GM19193 (cell line): ENCODE results near the gene ABCA4.

ENCODE experiments used
- POLR2A ChIP-seq: IDR thresholded peaks from 4 replicates; pipeline ENCODE4 v1.6.1; 2011; ENCODE audit not compliant: insufficient read depth, insufficient read length; ENCODE audit errors: extremely low read depth

Gene ABCA4

DNA sequence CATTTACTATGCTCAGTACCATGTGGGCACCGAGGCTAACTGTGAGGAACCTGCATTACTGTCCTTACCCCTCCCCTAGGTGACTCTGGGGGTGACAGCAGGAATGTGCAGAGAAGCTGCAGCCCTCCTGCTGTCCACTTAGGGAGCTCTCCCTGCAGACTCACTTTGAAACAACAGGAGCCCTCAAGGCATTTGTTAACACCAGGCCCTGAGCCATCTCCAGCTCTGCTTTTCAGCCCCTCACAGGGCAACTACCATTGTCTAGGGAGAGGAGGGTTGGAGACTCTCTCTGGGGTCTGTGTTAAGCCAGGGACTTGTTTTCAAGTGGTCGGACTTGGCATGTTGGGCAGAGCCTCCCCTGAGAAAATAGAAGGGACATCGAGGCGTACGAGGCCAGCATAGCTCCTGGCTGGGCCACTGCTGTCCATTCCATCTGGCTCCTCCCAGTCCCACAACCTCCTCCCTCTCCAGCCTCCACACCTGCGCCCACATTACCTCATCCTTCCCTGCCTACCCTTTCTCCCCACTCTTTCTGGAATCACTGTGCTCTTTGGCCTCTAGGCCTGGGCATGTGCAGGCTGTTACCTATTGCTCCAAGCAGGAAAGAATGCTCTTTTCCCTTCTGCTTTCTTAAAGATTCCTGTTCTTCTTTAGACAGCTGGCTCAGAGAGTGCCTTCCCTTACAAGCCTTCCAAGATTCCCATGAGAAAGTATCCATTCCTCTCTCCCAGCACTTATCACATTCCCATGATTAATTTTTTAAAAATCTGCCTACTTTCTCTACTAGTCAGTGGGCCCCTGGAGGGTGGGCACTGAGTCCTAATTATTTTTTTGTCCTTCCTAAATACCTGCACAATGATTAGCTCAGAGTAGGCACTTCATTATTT lies 109.0 kb downstream of the ABCA4 start:
- no peak for TF ChIP-seq POLR2A

DNA sequence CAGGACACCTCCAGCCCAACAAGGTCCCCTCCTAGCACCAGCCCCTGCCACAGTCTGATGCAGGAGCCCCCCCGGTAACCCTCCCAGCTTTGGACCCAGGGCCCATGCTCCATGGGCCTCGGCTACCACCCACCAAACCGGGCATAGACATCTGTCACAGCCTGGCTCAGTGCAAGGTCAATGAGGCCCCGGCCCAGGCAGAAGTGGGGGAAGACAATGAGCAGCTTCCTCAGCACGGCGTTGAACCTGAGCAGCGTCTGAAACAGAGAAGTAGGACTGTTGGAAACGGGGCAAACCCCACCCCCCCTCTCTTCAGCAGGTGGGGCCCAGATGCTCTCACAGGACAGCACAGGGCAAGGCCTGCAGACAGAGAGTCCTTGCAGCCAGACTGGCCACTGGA lies 109.8 kb downstream of the ABCA4 start:
- no peak for TF ChIP-seq POLR2A

DNA sequence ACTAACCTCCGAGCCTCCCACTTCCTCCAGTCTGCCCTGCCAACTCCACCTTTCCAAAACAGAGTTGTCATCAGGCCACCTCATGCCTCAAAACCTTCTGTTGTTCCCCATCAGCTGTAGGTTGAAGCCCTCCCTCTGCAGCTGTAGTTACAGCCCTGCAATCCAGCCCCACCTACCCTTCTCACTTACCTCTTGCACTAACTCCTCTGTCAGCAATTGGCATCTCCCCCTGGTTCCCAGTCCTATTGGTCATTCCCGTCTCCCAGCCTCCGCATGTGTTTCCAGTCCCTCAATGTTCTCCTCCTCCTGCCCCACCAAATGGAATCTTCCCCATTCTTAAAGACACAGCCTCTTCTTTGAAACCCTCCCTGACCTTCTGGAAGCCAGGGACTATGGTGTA lies 111.6 kb downstream of the ABCA4 start:
- no peak for TF ChIP-seq POLR2A

DNA sequence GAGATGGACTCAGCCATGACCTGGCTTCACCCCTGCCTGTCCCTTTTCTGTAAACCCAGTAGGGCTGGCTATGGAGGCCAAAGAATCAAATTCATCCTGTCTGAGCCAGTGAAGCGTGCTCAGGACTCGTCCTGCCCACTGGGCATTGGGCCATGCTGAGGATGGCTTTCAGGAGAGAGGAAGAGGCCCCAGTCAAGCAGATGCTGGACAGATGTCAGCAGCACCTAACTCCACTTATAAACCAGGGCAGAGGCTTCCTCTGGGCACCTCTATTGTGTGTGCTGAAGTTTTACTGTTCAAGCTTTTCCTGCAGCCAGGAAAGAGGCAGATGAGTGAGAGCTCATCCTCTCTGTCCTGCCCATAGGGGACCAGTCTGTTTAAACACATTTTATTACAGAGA lies 114.3 kb downstream of the ABCA4 start:
- TF ChIP-seq POLR2A: no peak

DNA sequence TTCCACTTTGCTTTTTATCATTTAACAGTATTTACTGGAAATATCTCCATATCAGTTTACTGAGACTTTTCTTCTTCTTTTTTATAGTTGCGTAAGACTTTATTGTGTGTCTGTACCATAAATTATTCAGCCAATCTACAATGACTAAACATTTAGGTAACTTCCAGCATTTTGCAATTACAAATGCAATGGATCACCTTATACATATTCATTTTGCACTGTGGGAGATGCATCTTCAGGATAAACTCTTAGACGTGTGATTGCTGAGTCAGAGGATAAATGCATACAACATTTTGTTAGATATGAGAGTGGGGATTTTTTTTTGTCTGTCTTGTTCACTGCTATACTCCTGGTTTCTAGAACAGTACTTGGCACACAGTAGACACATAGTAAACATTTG lies 116.0 kb downstream of the ABCA4 start:
- TF ChIP-seq POLR2A: no peak

DNA sequence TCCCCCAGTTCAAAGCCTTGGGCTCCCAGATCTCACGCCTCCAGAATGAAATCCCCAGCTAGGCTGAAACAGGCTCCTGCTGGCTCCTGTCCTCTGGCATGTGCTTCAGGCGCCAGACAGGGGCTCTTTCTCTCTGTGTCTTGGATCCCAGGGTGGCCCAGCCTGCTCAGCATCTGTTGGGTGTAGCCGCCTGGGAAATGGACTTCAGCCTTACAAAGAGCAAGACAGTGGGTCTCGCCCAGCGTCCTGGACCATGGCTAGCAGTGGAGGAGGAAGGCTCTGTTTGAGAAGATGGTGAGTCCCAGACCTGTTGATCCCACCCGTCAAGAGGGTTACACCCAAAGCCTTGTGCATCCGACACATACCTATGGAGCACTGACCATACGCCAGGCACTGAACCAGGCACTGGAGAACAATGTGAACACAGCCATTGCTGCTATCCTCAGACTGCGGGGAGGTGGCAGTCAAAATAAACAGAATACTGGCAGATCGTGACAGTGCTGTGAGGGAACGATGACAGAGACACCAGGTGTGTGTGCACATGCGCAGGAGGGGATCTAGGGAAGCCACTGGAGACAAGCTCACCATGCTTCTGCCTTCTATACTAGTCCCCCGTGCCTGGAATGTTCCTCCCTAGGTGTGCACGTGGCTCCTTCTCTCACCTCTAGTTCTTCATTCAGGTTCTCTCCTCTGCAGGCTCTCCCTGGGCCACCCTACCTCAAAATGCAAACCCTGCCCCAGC lies 118.7 kb downstream of the ABCA4 start:
- TF ChIP-seq POLR2A: no peak

DNA sequence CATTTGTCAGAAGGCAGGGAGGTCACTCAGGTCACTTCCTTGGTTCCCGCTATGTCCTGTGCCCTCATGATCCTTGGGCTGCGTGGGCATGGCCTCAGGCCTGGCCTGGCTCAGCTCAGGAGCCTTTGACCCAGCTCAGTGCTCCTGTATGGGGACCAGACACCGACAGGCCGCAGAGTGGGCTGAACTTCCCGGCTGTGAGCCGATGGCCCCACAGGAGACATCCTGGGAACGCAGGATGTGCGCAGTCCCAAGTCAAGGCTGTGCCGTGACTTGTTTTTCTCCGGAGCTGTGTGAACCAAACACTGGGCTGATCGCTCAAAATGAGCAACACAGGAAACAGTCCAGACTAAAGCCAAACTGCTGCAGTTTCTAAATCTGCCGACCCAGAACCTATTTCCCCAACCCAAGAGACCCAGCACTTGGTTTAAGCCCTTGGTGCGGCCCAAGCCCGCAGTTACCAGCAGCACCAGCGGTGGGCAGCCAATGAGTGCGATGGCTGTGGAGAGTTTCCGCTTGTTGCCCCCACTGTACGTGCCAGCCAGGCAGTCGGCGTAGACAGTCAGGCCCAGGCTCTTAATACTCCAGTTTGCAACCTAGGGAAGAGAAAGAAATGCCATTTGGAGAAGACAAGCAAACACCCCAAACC lies 119.4 kb downstream of the ABCA4 start:
- TF ChIP-seq POLR2A: no peak

DNA sequence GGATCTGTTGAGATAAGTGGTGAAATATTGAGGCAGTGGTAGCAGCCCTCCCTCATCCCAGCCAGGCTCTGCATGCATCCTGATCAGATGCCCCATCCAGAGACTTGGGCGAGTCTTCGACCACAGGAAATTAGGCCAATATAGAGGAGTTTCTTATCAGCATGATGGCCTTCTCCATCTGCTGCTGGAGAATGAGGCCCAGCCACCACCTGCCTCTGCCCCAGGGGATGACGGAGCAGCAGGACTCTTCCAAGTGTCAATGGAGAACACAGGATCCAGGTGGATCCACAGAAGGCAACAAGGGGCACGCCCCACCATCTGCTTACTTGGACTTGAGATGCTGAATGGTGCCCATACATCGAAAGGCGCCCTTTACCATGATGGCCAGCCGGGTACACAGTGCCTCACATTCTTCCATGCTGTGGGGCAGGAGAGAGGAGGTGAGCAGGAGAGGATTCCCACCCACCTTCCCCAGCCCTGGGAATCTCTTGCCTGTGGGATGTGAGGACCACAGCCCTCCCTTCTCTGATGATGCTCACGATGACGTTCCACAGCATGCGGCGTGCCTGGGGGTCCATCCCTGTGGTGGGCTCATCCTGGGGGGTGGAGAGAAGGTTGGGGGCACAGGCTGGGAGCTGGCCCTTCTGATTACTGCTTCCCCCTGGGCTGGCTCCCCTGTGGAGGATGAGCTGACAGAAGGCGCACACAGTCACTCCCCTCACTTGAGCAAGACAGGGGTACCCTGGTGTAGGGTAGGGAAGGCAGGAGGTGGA lies 120.3 kb downstream of the ABCA4 start:
- TF ChIP-seq POLR2A: no peak

DNA sequence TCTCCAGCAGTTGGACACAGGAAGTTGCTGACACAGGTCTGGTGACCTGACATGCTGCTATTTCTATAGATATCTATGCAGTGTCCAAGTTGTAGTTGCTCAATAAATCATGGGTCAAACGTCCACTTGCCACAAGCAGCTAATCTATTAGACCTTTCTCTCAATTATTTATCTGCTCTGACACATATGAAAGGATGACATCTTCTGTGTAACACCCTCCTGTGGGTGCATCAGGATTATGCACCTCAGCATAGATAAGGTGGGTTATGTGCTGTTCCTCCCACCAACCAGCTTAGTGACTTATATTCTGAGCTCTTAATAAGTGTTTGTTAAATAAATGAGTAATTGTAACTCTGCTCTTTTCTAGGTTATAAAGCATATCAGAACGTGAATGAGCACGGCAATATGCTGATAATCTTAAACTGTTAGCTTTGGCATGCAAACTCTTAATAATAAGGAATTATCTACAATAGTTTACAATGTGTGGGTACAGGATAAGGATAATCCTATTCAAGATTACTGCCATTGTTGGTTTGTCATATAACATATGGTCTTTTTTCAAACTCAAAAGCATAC lies 121.0 kb downstream of the ABCA4 start:
- TF ChIP-seq POLR2A: no peak

DNA sequence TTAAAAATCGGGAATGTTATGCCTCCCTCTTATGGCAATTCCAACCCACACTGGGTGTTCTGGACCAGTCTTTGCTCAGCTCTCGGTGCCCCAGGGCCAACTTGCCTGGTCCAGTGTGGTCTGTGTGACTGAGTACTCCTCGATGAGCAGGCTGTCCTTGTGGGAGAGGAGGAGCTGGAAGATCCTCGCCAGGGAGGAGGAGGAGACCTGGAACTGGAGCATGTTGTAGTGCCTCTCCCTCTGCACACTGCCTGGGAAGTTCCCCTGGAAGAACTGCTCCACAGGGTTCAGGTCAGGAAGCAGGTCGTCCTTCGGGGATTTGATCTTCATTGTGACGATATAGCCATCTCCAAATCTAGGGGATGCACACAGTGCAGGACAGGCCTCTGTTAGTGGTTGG lies 123.2 kb downstream of the ABCA4 start:
- TF ChIP-seq POLR2A: no peak

DNA sequence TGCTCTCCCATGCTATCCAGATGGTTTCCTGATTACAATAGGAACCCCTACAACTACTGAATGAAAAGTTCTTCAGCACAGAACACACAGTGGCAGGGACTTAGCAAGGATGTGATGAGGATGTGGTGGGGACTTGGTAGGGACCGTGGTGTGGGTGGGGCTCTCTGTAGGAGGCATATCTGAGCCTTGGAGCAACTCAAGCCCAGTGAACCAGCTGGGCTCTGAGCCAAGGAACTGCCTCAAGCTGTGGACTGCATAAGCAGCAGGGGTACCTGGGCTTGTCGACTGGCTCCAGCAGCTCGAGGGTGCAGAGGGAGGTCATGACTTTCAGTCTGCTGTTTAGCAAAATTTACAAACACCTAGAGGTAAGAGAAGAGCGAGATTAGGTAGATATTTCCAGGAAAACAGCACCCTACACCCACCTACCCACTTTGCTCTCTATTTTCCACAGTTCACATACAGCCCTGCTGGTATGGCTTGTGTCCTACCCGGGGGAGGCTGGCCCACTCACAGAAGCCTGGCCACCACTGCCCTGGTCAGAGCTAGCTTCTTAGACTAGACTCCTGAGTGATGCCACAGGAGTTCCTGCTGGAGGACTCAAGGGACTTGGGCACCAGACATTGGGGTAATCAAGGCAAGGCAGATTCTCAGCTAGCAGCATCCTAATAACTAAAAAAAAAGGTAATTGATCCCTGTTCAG lies 125.0 kb downstream of the ABCA4 start:
- no peak for TF ChIP-seq POLR2A

DNA sequence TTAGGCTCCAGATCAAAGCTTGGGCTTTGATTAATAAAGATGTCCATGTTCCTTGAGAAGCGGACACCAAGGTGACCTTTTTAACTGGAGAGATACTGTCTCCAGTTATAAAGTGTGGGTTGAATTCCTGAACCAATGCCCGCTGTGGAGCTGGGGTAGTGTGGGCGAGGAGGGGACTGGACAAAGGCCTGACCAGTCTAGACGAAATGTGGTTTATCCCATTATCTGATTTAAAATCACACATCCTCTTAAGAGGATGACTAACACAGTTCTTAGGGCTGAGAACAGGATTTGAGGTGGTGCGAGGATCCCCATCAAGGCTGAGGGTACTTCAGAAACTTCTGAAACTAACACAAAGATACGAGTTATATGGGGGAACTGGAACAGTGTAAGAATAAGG lies 127.2 kb downstream of the ABCA4 start:
- no peak for TF ChIP-seq POLR2A

DNA sequence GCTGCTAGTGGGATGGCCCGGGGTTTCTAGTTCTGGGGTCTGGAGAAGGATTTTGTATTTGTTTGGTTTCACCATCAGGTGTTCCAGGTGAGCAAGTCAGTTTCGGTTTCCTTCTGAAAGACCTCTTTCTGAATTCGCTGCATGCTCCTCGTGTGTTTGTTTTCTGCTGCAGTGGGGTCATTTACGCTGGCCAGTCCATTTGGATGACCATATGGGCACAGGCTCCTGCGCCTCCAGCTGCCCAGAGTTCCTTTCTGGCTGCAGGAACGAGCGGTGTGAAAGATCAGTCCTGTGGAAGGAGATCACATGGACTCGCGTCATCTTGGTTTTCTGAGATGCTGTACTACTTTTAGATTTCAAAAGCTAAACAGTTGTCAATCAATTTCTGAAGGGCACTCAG lies 128.0 kb downstream of the ABCA4 start:
- TF ChIP-seq POLR2A: no peak

DNA sequence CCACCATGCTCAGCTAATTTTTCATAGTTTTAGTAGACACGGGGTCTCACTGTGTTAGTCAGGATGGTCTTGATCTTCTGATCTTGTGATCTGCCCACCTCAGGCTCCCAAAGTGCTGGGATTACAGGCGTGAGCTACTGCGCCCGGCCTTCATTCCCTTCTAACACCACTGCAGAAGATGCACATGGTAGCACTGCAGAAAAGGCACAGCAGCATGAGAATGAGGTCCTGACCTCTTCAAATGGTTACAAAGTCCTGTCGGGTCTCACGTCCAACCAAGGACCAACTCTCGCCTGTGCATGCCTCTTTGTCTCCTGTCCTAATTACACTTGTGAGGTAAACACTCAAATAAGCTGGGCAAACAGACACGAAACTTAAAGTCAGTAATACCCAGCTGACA lies 128.8 kb downstream of the ABCA4 start:
- no peak for TF ChIP-seq POLR2A
